K562 (cell line): Measurements from ENCODE around the gene DRAXIN. TPM values are rescaled to one million over a fixed set of nuclear protein-coding genes. Genes with fewer than 3 reads are reported as not detected.

Experiments
- ATAC-seq: fragments of 200-7000 bp; cut with Tn5 transposase; 3 replicates; pipeline ENCODE4 v1.9.1; 2020; ENCODE audit warnings: moderate library complexity
- BruUV-seq: library from RNA; stranded (reverse); fragments of 400-500 nt; replicated peaks from 2 replicates; lab custom pipeline; 2021; lab: Mats Ljungman, UMichigan
- CTCF ChIA-PET: fragments of 300-600 bp; formaldehyde crosslinking; extraction: SDS; loops from one replicate; lab custom pipeline; 2021; ENCODE audit warnings: low intra/inter-chr PET ratio; lab: Yijun Ruan, JAX
- POLR2A ChIA-PET: fragments of 300-600, 350-650 bp; sonication (Branson Sonifier 250); formaldehyde crosslinking; extraction: SDS; loops from one replicate; lab custom pipeline; 2021; ENCODE audit warnings: antibody characterized with exemption, inconsistent platforms; lab: Yijun Ruan, JAX
- DNase-seq, 4 experiments: peaks; one replicate each; pipeline versions ENCODE4 v3.0.0 to v3.0.0-alpha.2; 2011 to 2018; ENCODE audit warnings: low spot score in 3 of 4, mixed read lengths in 3 of 4; ENCODE audit errors: extremely low read depth in 1 of 4
- FAIRE-seq: peaks from 2 replicates; lab custom pipeline; 2011; peaks lifted over from hg19 to GRCh38; lab: Jason Lieb, UNC
- H2AFZ ChIP-seq: 2 replicates; pipeline ENCODE4 v1.6.0; 2011; ENCODE audit warnings: low read depth, low read length, control low read depth, inconsistent platforms
- H3K27ac ChIP-seq: fragments of 200-600 bp; 3 replicates; pipeline ENCODE4 v1.8.0; 2011; ENCODE audit warnings: low read depth, mild to moderate bottlenecking, control low read depth, inconsistent platforms, low read length, moderate library complexity, mixed read lengths; ENCODE audit errors: extremely low read depth
- H3K27me3 ChIP-seq, 2 experiments: fragments of 300-600 bp in 1 of 2; 2 replicates in 1 of 2; 3 replicates in 1 of 2; pipeline versions ENCODE4 v1.6.0 to v1.8.0; 2011; ENCODE audit warnings: inconsistent platforms in 2 of 2, low read length in 2 of 2, mild to moderate bottlenecking in 1 of 2, mixed read lengths in 1 of 2, moderate library complexity in 1 of 2; ENCODE audit not compliant: control insufficient read depth in 2 of 2, insufficient read depth in 2 of 2
- H3K36me3 ChIP-seq: fragments of 300-600 bp; 3 replicates; pipeline ENCODE4 v1.8.0; 2011; ENCODE audit warnings: mild to moderate bottlenecking, low read length, inconsistent platforms; ENCODE audit not compliant: control insufficient read depth, insufficient read depth
- H3K4me1 ChIP-seq, 2 experiments: fragments of 200-600 bp in 1 of 2; replicated peaks in 1 of 2; 2 replicates in 1 of 2; 3 replicates in 1 of 2; pipeline versions ENCODE4 v1.5.1 to v1.8.0; 2011; ENCODE audit warnings: inconsistent platforms in 2 of 2, low read length in 2 of 2, mild to moderate bottlenecking in 1 of 2, mixed read lengths in 1 of 2, moderate library complexity in 1 of 2; ENCODE audit not compliant: control insufficient read depth in 2 of 2, insufficient read depth in 2 of 2
- H3K4me2 ChIP-seq: 2 replicates; pipeline ENCODE4 v1.6.1; 2011; ENCODE audit warnings: low read length, control low read depth, inconsistent platforms, mixed read lengths; ENCODE audit not compliant: insufficient read depth
- H3K4me3 ChIP-seq: fragments of 200-600 bp; sonication (generic), shearing (Covaris generic); 2 replicates; pipeline ENCODE4 v1.5.1; 2016; ENCODE audit warnings: control low read depth, inconsistent platforms
- H3K79me2 ChIP-seq: fragments of 200-600 bp; 3 replicates; pipeline ENCODE4 v1.8.0; 2011; ENCODE audit warnings: low read length, inconsistent platforms; ENCODE audit not compliant: control insufficient read depth, insufficient read depth
- H3K9ac ChIP-seq, 2 experiments: 2 replicates each; pipeline versions ENCODE4 v1.6.0 to v1.6.1; 2011; ENCODE audit warnings: low read depth in 2 of 2, low read length in 2 of 2, control low read depth in 1 of 2, inconsistent platforms in 1 of 2, mild to moderate bottlenecking in 1 of 2, mixed read lengths in 1 of 2; ENCODE audit not compliant: insufficient read depth in 1 of 2
- H3K9me1 ChIP-seq: one replicate; pipeline ENCODE4 v1.6.0; 2011; ENCODE audit warnings: inconsistent platforms, mild to moderate bottlenecking, low read length, moderate library complexity; ENCODE audit not compliant: control insufficient read depth, insufficient read depth
- H3K9me3 ChIP-seq: replicated peaks from 2 replicates; pipeline ENCODE4 v1.5.1; 2011; ENCODE audit warnings: low read depth, low read length, inconsistent platforms; ENCODE audit not compliant: control insufficient read depth, insufficient read depth
- H4K20me1 ChIP-seq: replicated peaks from 2 replicates; pipeline ENCODE4 v1.6.1; 2011; ENCODE audit warnings: low read length, inconsistent platforms, mixed read lengths; ENCODE audit not compliant: control insufficient read depth, insufficient read depth
- ATF7 ChIP-seq: fragments of 450-650 bp; IDR thresholded peaks from 2 replicates; pipeline ENCODE4 v1.7.1; 2014; ENCODE audit warnings: mild to moderate bottlenecking, moderate library complexity
- CBX3 ChIP-seq, 2 experiments: IDR thresholded peaks; 1 replicate in 1 of 2; 2 replicates in 1 of 2; pipeline ENCODE4 v1.6.1; 2012; ENCODE audit warnings: inconsistent platforms in 2 of 2, low read length in 2 of 2, borderline replicate concordance in 1 of 2, control low read depth in 1 of 2
- CHCHD3 ChIP-seq: fragments of 250-450 bp; sonication (Bioruptor Pico); IDR thresholded peaks from 2 replicates; pipeline ENCODE4 v2.1.2; 2022; ENCODE audit warnings: mild to moderate bottlenecking
- CTBP1 ChIP-seq: fragments of 450-650 bp; IDR thresholded peaks from 2 replicates; pipeline ENCODE4 v1.6.1; 2016; ENCODE audit warnings: borderline replicate concordance
- MTA1 ChIP-seq: fragments of 450-650 bp; IDR thresholded peaks from 2 replicates; pipeline ENCODE4 v1.6.1; 2017; ENCODE audit warnings: borderline replicate concordance
- MYC ChIP-seq, 2 experiments: fragments of 250-450 bp in 1 of 2; sonication (Bioruptor Pico) in 1 of 2; IDR thresholded peaks; 2 replicates each; pipeline versions ENCODE4 v1.5.1 to v1.6.1; 2012 to 2021; ENCODE audit warnings: low read depth in 2 of 2, borderline replicate concordance in 1 of 2, improper control_type of control experiment in 1 of 2, low read length in 1 of 2, mild to moderate bottlenecking in 1 of 2, moderate library complexity in 1 of 2
- POLR2AphosphoS5 ChIP-seq: IDR thresholded peaks from 2 replicates; pipeline ENCODE4 v1.6.1; 2011; ENCODE audit warnings: mild to moderate bottlenecking, low read depth, low read length, moderate library complexity; ENCODE audit not compliant: control insufficient read depth, insufficient read depth
- TAF9B ChIP-seq: fragments of 450-650 bp; IDR thresholded peaks from 2 replicates; pipeline ENCODE4 v1.6.1; 2018; ENCODE audit warnings: mild to moderate bottlenecking; ENCODE audit not compliant: partially characterized antibody
- TEAD1 ChIP-seq, 2 experiments: fragments of 450-650 bp in 1 of 2; sonication (generic) in 1 of 2; formaldehyde crosslinking; IDR thresholded peaks; 2 replicates each; pipeline versions ENCODE4 v1.4.0 to v1.8.0; 2020 to 2022; ENCODE audit warnings: mild to moderate bottlenecking in 2 of 2, missing genetic modification reagents in 1 of 2
- ZBTB8A ChIP-seq: fragments of 450-650 bp; IDR thresholded peaks from 2 replicates; pipeline ENCODE4 v1.6.1; 2018; ENCODE audit warnings: mild to moderate bottlenecking, moderate library complexity; ENCODE audit not compliant: partially characterized antibody
- ZNF212 ChIP-seq: fragments of 450-650 bp; formaldehyde crosslinking; IDR thresholded peaks from 2 replicates; pipeline ENCODE4 v1.4.0; 2020; ENCODE audit warnings: mild to moderate bottlenecking
- ZNF384 ChIP-seq: IDR thresholded peaks from 2 replicates; pipeline ENCODE4 v1.6.1; 2012; ENCODE audit warnings: low read depth, low read length, improper control_type of control experiment
- WGBS: fragments of 100-300 bp; shearing (Covaris generic); methylation state at CpG from one replicate; pipeline ENCODE4 v1.1.6; 2016; ENCODE audit warnings: low coverage, mixed read lengths; ENCODE audit not compliant: insufficient coverage; ENCODE audit errors: missing lambda C conversion rate; 5-methylcytosine and 5-hydroxymethylcytosine counted together
- in situ Hi-C: fragments of 300-500 bp; cut with MboI; formaldehyde crosslinking; loops from 4 replicates; pipeline ENCODE4 v1.15.0; 2018; ENCODE audit warnings: inconsistent platforms, mixed read lengths
- intact Hi-C: fragments of 100-400 bp; cut with micrococcal nuclease; formaldehyde crosslinking; loops from 2 replicates; pipeline ENCODE4 v1.14.2; 2022
- polyA plus RNA-seq, 8 experiments: library from polyadenylated mRNA; depleted of rRNA in 4 of 8; stranded (reverse) in 5 of 8; unstranded in 3 of 8; fragments of >200 nt; fragmentation: Nextera tagmentation in 2 of 8; fragmentation: Illumina TruSeq in 1 of 8; extraction: Ambion mirVana in 2 of 8; extraction: Trizol in 1 of 8; gene quantifications; 2 replicates each; pipeline versions ENCODE4 v1.2.1 to v1.2.3, GENCODE V29; 2011 to 2014; ENCODE audit warnings: inconsistent platforms in 1 of 8, missing spikeins in 1 of 8
- total RNA-seq, 7 experiments: library from RNA; depleted of rRNA in 6 of 7; stranded (reverse); fragments of >200 nt in 6 of 7; fragmentation: Illumina TruSeq in 2 of 7; extraction: Trizol in 2 of 7; gene quantifications; 2 replicates each; pipeline versions ENCODE4 v1.2.1 to v1.2.3, GENCODE V29; 2011 to 2021; ENCODE audit warnings: low replicate concordance in 1 of 7
- TF ChIP-seq, protein P1 (sequence below), 3 experiments: fragments of 200-800 bp in 1 of 3; sonication (Bioruptor generic) in 1 of 3; sonication (generic) in 1 of 3; formaldehyde crosslinking in 1 of 3; IDR thresholded peaks; 2 replicates each; pipeline versions ENCODE4 v1.6.1 to v1.8.0; 2016 to 2022; ENCODE audit warnings: mild to moderate bottlenecking in 2 of 3, missing compliant biosample characterization in 2 of 3, missing genetic modification characterization in 2 of 3, missing genetic modification reagents in 1 of 3
- TF ChIP-seq, protein P2 (sequence below): fragments of 250-450 bp; sonication (Bioruptor Pico); IDR thresholded peaks from 2 replicates; pipeline ENCODE4 v1.8.0; 2022; ENCODE audit warnings: moderate library complexity, mild to moderate bottlenecking, inconsistent platforms
- TF ChIP-seq, protein P3 (sequence below): fragments of 450-650 bp; IDR thresholded peaks from 2 replicates; pipeline ENCODE4 v1.6.1; 2016; ENCODE audit warnings: missing biosample characterization, missing genetic modification characterization

DRAXIN gene
- total and polyA plus RNA-seq, 9 of the 15 experiments (the other 6 are each of a cell fraction or from before 2014, with no cell fraction given), result 0.01 to 0.04 (median 0.01) TPM; not detected in 6

DNA sequence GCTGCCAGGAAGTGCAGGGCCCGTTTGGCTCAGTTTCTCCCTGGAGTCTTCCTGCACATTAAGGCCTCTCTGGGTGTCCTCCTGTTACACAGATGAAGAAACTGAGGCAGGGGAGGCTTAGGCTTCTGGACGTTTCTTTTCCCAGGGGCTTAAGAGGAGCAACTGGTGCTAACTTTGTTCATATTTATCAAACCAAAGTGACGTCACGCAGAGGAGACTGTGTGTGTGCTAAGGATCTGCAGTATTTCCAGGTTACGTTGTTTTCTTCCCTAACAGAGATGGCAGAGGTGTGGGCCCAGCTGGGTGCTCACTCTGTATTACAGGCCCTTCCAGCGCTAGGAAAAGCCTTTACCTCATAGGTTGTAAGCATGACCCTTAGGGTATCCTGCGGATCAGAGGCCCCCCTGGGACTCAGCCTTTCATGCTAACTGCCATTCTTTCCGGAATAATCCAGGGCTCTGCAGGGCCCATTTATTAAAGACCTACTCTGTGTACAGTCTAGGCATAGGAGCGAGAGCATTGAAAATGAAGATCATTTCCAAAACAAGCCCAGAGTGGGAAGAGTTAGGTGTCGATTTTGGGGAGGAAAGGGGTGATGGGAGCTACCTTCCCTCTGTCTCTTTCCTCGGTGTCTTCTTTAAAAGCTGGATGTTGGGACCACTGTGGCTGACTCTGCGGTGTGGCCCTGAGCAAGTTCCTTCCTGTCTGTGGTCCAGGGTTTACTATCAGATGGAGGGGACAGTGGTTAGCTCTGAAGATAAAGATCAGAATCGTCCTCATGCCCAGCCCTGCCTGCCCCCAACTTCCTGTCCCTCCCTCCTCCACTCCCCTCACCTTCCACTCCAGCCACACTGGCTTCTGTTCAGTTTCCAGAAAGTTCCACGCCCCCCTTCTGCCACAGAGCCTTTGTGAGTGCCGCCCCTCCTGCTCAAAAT is 49.0 kb downstream of the DRAXIN start:
- DNase-seq (peak; percentile 48 to 72 (median 54)), ATAC-seq (peak; percentile 8), FAIRE-seq (peak; percentile 59)
- WGBS, result 16% methylated on average over 12 of the region's 15 CpGs
- peaks cover 7% of the 10 kb centered on the region for H3K9me1 ChIP-seq
- no peaks in the 10 kb centered on the region for H3K27me3 ChIP-seq
- peaks cover 54 to 56% of the 10 kb centered on the region in 2 experiments for H3K4me1 ChIP-seq
- H3K9ac ChIP-seq, result peak overlapping the region; percentile 37 to 40; a peak in 3 of 4 replicates
- BruUV-seq, result no TSS peak
- H3K27ac ChIP-seq, result peak overlapping the region; percentile 64
- H2AFZ ChIP-seq, result peak overlapping the region; percentile 19; the same call in 1 of the 2 replicates
- in situ Hi-C loops (no loop called here), intact Hi-C loops (no loop called here)
- H3K9me3 ChIP-seq, result no peaks in the 10 kb centered on the region
- POLR2A ChIA-PET, result interaction anchor here (1.2 to 3.1 kb wide), 5 partner anchors 10 to 168 kb away, joined by 4 to 15 read pairs (median 5); no protein-coding TSS in a partner anchor
- no peaks in the 10 kb centered on the region for H4K20me1 ChIP-seq
- H3K4me2 ChIP-seq, result peak overlapping the region; percentile 52
- H3K79me2 ChIP-seq, result peaks cover 53% of the 10 kb centered on the region
- H3K36me3 ChIP-seq, result peaks cover 12% of the 10 kb centered on the region; the same call in 2 of the 3 replicates
- CTCF ChIA-PET, result no interaction called here
- H3K4me3 ChIP-seq, result no peak overlapping the region
- TF ChIP-seq CHCHD3 (no peak), TEAD1 (CRISPR knock-in tag; IDR thresholded peaks at IDR 0.05) (no peak; a peak in 1 of 4 replicates), ATF7 (peak; percentile 82), ZBTB8A (no peak), POLR2AphosphoS5 (no peak), MTA1 (peak; percentile 71; the same call in 1 of the 2 replicates), TAF9B (no peak), CBX3 (IDR thresholded peaks at IDR 0.05; ENCODE audit: borderline replicate concordance in 1 of 2, low read length in 2 of 2) (no peak), ZNF212 (CRISPR knock-in tag) (no peak), ZNF384 (no peak), CTBP1 (peak; percentile 97), MYC (IDR thresholded peaks at IDR 0.05; ENCODE audit: low read depth, low read length) (no peak; the same call in 1 of the 2 replicates), MYC (CRISPR knock-in tag; IDR thresholded peaks at IDR 0.05; ENCODE audit: borderline replicate concordance, low read depth) (no peak)
- TF ChIP-seq, protein P1, sequence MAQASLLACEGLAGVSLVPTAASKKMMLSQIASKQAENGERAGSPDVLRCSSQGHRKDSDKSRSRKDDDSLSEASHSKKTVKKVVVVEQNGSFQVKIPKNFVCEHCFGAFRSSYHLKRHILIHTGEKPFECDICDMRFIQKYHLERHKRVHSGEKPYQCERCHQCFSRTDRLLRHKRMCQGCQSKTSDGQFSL (CRISPR knock-in tag; IDR thresholded peaks at IDR 0.05), result no peak
- TF ChIP-seq, protein P1 (tag; IDR thresholded peaks at IDR 0.05), result no peak
- TF ChIP-seq, protein P2, sequence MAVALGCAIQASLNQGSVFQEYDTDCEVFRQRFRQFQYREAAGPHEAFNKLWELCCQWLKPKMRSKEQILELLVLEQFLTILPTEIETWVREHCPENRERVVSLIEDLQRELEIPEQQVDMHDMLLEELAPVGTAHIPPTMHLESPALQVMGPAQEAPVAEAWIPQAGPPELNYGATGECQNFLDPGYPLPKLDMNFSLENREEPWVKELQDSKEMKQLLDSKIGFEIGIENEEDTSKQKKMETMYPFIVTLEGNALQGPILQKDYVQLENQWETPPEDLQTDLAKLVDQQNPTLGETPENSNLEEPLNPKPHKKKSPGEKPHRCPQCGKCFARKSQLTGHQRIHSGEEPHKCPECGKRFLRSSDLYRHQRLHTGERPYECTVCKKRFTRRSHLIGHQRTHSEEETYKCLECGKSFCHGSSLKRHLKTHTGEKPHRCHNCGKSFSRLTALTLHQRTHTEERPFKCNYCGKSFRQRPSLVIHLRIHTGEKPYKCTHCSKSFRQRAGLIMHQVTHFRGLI (CRISPR knock-in tag), result no peak
- TF ChIP-seq, protein P3, sequence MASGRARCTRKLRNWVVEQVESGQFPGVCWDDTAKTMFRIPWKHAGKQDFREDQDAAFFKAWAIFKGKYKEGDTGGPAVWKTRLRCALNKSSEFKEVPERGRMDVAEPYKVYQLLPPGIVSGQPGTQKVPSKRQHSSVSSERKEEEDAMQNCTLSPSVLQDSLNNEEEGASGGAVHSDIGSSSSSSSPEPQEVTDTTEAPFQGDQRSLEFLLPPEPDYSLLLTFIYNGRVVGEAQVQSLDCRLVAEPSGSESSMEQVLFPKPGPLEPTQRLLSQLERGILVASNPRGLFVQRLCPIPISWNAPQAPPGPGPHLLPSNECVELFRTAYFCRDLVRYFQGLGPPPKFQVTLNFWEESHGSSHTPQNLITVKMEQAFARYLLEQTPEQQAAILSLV (tag), result no peak
